Activated CD4-positive, CD25-positive, alpha-beta regulatory T cell treated with anti-CD3 and anti-CD28 coated beads, Interleukin-2, amount 50 U/mL, for 16 hours (primary cell): ENCODE results near the gene KCNJ2.

ENCODE experiments used
- DNase-seq: peaks from one replicate; pipeline ENCODE4 v3.0.0-alpha.2; 2020; ENCODE audit warnings: low read depth, low spot score

KCNJ2 gene

DNA sequence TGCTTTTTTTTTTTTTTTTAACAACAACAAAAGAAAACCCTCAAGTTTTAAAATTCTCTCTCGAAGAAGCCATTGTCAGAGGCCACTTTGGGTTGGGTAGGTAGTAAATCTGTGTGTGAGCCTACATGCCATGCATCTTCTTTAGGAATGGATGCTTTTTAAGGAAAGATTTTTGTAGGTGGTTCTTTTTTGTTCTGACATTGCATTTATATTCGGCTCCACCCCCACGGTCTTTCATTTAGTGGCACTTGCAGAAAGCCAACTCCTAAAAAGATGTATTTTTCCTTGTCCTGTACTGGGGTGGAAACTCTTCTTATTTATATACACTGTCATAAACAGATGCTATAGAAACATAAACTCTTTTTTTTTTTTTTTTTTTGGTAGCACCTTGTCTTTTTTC is 35.1 kb downstream of the KCNJ2 start:
- DNase-seq = no peak

DNA sequence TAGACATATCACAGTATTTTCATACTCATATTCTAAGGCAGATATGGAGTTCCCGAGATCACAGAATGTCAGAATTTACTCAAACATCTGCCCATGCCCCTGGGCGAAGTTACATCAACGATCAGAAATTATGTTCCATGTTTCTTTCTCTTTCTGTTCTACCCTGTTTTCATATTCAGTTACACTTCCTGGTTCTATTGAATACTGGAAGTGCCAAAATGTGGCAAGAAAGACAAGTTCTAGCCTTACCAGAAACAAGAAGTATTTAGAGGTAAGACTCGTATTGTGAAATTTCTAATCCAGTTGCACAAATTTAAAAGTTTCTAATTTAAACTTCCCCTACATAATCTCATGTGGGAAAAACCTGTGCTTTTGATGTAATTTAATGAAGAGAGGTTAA is 36.1 kb downstream of the KCNJ2 start:
- no peak for DNase-seq

DNA sequence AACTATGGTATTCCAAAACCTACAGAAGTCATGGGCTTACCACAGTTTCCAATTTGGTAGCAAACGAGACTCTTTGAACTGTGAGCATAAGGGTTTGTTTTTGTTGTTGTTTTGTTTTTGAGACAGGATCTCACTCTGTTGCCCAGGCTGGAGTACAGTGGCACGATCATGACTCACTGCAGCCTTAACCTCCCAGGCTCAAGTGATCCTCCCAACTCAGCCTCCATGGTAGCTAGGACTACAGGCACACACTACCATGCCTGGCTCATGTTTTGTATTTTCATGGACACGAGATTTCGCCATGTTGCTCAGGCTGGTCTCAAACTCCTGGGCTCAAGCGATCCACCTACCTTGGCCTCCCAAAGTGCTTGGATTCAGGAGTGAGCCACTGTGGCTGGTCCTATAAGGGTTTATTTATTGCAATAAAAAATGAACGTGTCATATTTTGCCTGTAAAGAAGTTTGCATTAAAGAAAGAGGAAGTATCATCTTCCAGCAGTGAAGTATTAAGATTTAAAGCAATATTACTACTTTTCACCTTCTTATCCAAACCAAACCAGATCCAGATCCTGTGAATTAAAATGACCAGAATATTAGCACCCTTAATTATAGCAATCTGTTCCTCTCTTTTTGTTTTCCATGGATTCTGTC is 37.2 kb downstream of the KCNJ2 start:
- no peak for DNase-seq

DNA sequence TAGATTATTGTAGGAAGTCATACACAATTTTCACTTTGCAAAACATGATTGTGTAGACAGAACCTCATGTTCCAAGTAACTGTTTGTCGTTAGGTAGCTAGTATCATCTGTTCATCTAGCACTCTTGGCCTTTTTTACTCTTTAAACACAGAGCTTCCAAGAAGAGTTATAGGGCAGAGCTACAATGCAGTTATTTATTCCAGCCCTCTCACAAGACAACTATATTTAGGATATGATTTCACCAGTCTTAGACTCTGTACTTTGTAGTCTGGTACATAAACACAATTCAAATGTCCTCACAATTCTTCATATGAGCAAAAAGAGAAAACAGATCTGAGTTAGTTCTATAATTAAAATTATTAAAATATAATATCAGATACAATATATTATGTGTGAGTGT is 37.9 kb downstream of the KCNJ2 start:
- DNase-seq = no peak

DNA sequence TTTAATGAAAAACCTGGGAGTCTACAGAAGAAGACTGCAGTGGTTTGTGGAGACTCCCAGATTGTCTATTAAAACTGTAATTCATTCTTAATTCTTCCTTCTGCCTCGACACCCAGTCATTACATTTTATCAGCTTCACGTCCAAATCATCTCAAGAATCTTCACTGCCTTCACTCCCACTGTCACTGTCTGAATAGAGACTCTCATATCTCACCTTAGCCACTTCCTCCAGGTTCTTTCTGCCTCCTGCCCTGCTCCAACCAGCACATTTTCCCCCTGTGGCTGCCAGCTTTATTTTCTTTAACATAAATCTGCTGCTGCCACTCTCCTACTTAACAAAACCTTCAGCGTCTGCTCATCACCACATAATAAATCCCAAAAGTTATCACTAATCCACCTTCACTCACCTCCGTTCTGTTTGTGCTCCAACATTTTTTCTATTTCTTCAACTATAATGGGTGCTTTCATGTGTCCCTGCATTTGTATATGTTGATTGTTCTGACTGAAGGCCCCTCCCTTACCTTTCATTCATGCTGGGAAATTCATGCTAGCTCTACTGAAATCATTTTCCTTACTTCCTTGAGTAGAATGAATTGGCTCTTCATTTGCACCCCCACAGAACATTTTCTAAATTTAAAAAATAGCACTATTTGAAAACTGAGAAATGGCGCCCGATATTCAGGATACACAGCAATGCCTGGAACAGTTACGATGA is 38.9 kb downstream of the KCNJ2 start:
- DNase-seq = no peak

DNA sequence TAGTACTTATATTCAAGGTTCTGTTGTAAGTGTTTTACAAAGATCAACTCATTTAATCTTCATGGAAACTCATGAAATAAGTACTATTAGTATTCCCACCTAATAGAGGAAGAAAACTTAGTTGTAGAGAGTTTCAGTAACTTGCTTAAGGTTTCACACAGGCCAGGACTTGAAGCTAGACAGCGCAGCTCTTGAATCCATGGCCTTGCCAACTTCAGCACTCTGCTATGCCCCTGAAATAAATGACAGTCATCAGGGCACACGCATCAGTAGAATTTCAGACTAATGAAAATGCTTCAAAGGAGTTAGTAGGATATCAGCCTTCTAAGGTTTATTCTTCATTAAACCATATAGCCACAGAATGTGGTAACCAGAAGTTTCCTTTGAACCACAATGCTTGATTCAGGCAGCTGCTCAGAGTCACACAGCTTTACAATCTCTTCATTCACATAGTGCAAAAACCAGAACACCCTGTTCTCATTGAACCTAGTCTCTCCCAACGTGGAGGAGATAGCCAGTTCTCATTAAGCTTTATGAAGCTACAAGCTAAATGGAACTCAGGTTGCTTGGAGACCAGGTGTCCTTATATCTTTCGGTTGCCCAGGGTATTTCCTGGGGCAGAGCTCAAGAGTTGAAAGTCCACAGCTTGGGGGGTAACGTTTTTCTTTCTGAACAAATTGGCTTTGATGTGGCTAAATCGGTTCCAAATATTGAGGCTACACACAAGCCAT is 39.7 kb downstream of the KCNJ2 start:
- DNase-seq = no peak

DNA sequence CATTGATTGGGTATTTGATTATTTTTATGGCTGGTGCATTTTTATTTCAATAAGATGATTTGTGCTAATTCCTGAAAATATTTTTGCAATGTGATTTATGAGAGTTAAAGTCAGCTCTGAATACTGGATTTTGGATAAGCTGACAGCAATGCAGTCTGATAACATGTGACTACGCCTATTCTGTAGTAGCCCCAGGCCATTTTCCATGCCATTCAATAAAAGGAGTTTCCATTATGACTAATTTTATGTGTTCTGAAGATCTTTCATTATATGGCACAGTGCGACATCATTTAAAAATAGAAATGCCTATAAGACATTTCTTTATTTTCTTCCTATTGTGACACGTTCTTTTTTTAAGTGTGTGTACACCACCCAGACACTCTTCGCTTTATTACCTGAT is 46.3 kb downstream of the KCNJ2 start:
- no peak for DNase-seq

DNA sequence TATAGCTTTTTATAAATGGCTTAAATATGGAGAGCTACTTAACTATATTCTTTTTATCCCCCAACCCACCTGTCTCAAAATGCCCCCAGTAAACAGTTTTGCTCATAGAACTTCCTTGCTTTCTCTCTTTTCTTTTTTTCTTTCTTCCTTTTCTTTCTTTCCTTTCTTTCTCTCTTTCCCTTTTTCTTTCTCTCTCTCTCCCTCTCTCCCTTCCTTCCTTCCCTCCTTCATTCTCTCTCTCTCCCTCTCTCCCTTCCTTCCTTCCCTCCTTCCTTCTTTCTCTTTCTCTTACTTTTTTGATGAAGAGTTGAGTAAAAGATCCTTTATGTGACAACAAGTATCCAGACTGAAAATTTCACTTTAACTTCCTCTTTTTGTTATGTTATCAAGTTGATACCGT is 48.2 kb downstream of the KCNJ2 start:
- no peak for DNase-seq

DNA sequence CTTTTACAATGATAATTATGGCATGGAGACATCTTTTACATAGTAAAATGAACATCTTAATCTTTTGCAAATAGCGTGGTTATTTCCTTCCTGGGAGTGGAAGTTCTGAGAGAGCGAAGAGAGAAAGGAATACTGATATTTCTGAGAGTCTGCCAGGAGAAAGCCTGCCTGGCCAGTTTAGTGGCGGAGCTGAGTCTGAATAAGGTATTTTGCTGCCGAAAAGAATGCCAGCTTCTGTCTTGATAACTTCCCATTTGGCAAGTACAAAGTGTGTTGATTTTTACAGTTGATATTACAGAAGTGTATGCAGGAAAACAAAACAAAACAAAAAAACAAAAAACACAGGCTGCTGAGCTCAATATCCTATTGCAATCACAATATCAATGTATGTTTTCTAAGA is 55.9 kb downstream of the KCNJ2 start:
- no peak for DNase-seq
